GM19043 (cell line): Measurements from ENCODE around the gene ATG3.
"Not testable (repeated sequence)": the region's sequence is repeated elsewhere in the genome, so short reads cannot be mapped to it uniquely, and the experiment has no call there.

Experiments used
- ATAC-seq: cut with Tn5 transposase; IDR thresholded peaks from one replicate; pipeline ENCODE4 v1.9.1; 2021; ENCODE audit warnings: low read depth; ENCODE audit not compliant: unreplicated experiment

Gene ATG3

GRCh38 chr3:112503304-112503972, 58.3 kb downstream of the ATG3 start:
- ATAC-seq = no peak

GRCh38 chr3:112500621-112501020, 61.1 kb downstream of the ATG3 start:
- no peak for ATAC-seq

GRCh38 chr3:112498914-112499711, 62.6 kb downstream of the ATG3 start, which contains the start of gene BTLA:
Gene BTLA (minus strand): TSS chr3:112499472. CDS start chr3:112499358, 114 bp downstream.
- ATAC-seq = peak; percentile 58

GRCh38 chr3:112497897-112498548, 63.7 kb downstream of the ATG3 start:
- ATAC-seq = no peak

- no peak for ATAC-seq
Measured at GRCh38 chr3:112496366-112497067, 65.2 kb downstream of the ATG3 start.

- ATAC-seq = not testable (repeated sequence)
Measured at GRCh38 chr3:112494448-112494767, 67.4 kb downstream of the ATG3 start.

- ATAC-seq = no peak
Measured at GRCh38 chr3:112492124-112492523, 69.6 kb downstream of the ATG3 start.

- no peak for ATAC-seq
Measured at GRCh38 chr3:112491373-112491772, 70.4 kb downstream of the ATG3 start.

GRCh38 chr3:112489674-112490479, 71.9 kb downstream of the ATG3 start:
- ATAC-seq = peak; percentile 39

- no peak for ATAC-seq
Measured at GRCh38 chr3:112486811-112487505, 74.8 kb downstream of the ATG3 start.

GRCh38 chr3:112484352-112484751, 77.4 kb downstream of the ATG3 start:
- ATAC-seq = no peak

- ATAC-seq = no peak
Measured at GRCh38 chr3:112482675-112483074, 79.1 kb downstream of the ATG3 start.
